DOHH2 (cell line): ENCODE results near the gene EPS8L2.

Experiments
- EZH2phosphoT487 ChIP-seq: fragments of 200-600 bp; sonication (generic); IDR thresholded peaks from 2 replicates; pipeline ENCODE4 v1.6.1; 2017; ENCODE audit warnings: borderline replicate concordance, mild to moderate bottlenecking, antibody characterized with exemption, low read length, moderate library complexity, mixed read lengths
- TF ChIP-seq, protein P1 (sequence below): fragments of 200-600 bp; sonication (generic); IDR thresholded peaks from one replicate; pipeline ENCODE4 v1.5.1; 2014; ENCODE audit warnings: antibody characterized with exemption, mild to moderate bottlenecking, low read depth, low read length; ENCODE audit not compliant: poor library complexity, severe bottlenecking

DNA sequence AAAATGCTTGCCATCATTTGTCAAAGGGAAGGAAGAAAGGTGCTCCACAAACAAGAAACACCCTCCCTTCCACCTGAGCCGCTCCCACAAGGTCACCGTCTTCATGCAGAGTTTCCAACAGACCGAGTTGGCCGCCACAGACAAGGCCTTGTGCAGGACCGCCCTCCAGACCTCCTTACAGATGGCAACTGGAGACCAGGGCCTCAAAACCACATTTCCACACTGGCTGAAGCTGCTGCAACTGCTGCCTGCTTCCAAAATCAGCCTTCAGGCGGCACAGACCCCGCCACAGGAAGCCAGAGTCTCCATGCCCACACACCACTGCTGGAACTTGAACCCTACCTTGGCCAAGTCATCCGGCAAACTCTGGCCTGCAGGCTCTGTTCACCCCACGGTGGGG is 17.4 kb upstream of the EPS8L2 start:
- TF ChIP-seq, protein P1, sequence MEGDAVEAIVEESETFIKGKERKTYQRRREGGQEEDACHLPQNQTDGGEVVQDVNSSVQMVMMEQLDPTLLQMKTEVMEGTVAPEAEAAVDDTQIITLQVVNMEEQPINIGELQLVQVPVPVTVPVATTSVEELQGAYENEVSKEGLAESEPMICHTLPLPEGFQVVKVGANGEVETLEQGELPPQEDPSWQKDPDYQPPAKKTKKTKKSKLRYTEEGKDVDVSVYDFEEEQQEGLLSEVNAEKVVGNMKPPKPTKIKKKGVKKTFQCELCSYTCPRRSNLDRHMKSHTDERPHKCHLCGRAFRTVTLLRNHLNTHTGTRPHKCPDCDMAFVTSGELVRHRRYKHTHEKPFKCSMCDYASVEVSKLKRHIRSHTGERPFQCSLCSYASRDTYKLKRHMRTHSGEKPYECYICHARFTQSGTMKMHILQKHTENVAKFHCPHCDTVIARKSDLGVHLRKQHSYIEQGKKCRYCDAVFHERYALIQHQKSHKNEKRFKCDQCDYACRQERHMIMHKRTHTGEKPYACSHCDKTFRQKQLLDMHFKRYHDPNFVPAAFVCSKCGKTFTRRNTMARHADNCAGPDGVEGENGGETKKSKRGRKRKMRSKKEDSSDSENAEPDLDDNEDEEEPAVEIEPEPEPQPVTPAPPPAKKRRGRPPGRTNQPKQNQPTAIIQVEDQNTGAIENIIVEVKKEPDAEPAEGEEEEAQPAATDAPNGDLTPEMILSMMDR: no peak
- TF ChIP-seq EZH2phosphoT487: no peak
